MV-4-11 (cell line): ENCODE measurements around the gene TPSG1.

Source experiments
- DNase-seq: peaks from one replicate; lab custom pipeline; 2025; lab: John Stamatoyannopoulos, UW

Gene TPSG1

GRCh38 chr16:1176280-1176897 lies 48.7 kb downstream of the TPSG1 start:
- no peak for DNase-seq

- DNase-seq = no peak
These were observed 49.3 kb downstream of the TPSG1 start for GRCh38 chr16:1175566-1176279.

GRCh38 chr16:1174477-1175357 lies 50.4 kb downstream of the TPSG1 start:
- DNase-seq = no peak

GRCh38 chr16:1173788-1174451 lies 51.1 kb downstream of the TPSG1 start:
- DNase-seq = no peak

GRCh38 chr16:1172651-1173050 lies 52.4 kb downstream of the TPSG1 start:
- DNase-seq = no peak

GRCh38 chr16:1171854-1172428 lies 53.1 kb downstream of the TPSG1 start:
- DNase-seq = no peak
